Measurements from ENCODE around the gene TNFRSF6B. TPM values are rescaled to one million over a fixed set of nuclear protein-coding genes. Genes with fewer than 3 reads are reported as not detected.

The TNFRSF6B gene
- total and polyA plus RNA-seq, 2 donors (not counting 3 experiments of a cell fraction or from before 2014, with no cell fraction given) = 0.69 to 11.3 TPM

DNA sequence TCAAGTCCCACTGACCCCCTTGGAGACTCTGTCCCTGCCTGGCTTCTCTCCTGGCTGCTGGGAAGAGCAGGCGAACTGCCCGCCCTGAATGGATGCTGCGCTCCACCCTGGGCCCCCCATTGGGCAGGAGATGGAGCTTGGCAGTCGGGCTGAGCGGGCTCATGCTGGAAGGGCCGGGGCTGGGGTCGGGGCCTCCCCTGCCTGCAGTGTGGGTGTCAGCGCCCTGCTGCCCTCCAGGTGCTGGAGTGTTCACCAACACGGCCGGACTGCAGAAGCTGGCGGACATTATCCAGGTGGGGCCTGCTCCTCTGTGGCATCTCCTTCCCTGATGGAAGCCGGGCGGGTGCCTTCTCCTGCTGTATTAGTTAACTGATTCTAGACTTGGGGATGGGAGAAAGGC lies 16.0 kb upstream of the TNFRSF6B start:
- Histone ChIP-seq H3K27me3 (ENCODE audit: control insufficient read depth in 2 of 2, insufficient read depth in 2 of 2, low read length in 2 of 2) (no peaks in the 10 kb centered on the region), H2AFZ (ENCODE audit: low read depth, low read length) (no peak overlapping the region), H3K4me2 (ENCODE audit: insufficient read depth, low read length) (no peak overlapping the region), H3K9me3 (replicated peaks; ENCODE audit: control insufficient read depth, insufficient read depth, low read length) (no peaks in the 10 kb centered on the region), H3K9ac (replicated peaks; ENCODE audit: extremely low read depth, insufficient read depth, low read length) (no peak overlapping the region), H3K79me2 (ENCODE audit: control insufficient read depth, insufficient read depth, low read length) (no peaks in the 10 kb centered on the region), H3K27ac (ENCODE audit: insufficient read depth, low read depth, low read length) (no peak overlapping the region), H4K20me1 (replicated peaks; ENCODE audit: control insufficient read depth, extremely low read depth, insufficient read depth, low read length) (no peaks in the 10 kb centered on the region), H3K4me3 (replicated peaks in 1 of 3; ENCODE audit: insufficient read depth in 1 of 3, low read depth in 1 of 3, low read length in 3 of 3) (no peak overlapping the region), H3K4me1 (ENCODE audit: control insufficient read depth, extremely low read depth, insufficient read depth, low read length) (peaks cover 26% of the 10 kb centered on the region), H3K9me1 (replicated peaks; ENCODE audit: control insufficient read depth, extremely low read depth, insufficient read depth, low read length) (no peaks in the 10 kb centered on the region), H3K36me3 (ENCODE audit: control insufficient read depth in 2 of 2, extremely low read depth in 1 of 2, insufficient read depth in 2 of 2, low read length in 2 of 2) (peaks cover 0 to 12% of the 10 kb centered on the region in 2 experiments)
- TF ChIP-seq POLR2AphosphoS5 (IDR thresholded peaks at IDR 0.05; ENCODE audit: insufficient read depth, low read depth, low read length) (no peak), EZH2 (IDR thresholded peaks at IDR 0.05; ENCODE audit: borderline replicate concordance, low read depth, low read length, severe bottlenecking) (no peak), GATA2 (IDR thresholded peaks at IDR 0.05; ENCODE audit: insufficient read depth, insufficient read length, low read depth, low read length) (no peak), FOS (IDR thresholded peaks at IDR 0.05; ENCODE audit: borderline replicate concordance, insufficient read depth, low read length) (no peak), MYC (IDR thresholded peaks at IDR 0.05; ENCODE audit: low read depth, low read length) (no peak), POLR2A (IDR thresholded peaks at IDR 0.05; ENCODE audit: low read depth, low read length) (no peak)
- TF ChIP-seq, protein P1, sequence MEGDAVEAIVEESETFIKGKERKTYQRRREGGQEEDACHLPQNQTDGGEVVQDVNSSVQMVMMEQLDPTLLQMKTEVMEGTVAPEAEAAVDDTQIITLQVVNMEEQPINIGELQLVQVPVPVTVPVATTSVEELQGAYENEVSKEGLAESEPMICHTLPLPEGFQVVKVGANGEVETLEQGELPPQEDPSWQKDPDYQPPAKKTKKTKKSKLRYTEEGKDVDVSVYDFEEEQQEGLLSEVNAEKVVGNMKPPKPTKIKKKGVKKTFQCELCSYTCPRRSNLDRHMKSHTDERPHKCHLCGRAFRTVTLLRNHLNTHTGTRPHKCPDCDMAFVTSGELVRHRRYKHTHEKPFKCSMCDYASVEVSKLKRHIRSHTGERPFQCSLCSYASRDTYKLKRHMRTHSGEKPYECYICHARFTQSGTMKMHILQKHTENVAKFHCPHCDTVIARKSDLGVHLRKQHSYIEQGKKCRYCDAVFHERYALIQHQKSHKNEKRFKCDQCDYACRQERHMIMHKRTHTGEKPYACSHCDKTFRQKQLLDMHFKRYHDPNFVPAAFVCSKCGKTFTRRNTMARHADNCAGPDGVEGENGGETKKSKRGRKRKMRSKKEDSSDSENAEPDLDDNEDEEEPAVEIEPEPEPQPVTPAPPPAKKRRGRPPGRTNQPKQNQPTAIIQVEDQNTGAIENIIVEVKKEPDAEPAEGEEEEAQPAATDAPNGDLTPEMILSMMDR (IDR thresholded peaks at IDR 0.05; ENCODE audit: extremely low read depth in 1 of 2, insufficient read depth in 1 of 2, low read depth in 1 of 2, low read length in 2 of 2) = no peak
- TF ChIP-seq, protein P2, sequence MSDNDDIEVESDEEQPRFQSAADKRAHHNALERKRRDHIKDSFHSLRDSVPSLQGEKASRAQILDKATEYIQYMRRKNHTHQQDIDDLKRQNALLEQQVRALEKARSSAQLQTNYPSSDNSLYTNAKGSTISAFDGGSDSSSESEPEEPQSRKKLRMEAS (IDR thresholded peaks at IDR 0.05; ENCODE audit: insufficient read depth, insufficient read length) = no peak
- DNase-seq (ENCODE audit: low read depth, low spot score) (no peak), FAIRE-seq (no peak)
- BruUV-seq (replicated peaks) = no TSS peak
- CTCF ChIA-PET = interaction anchor here (4.1 kb wide), 1 partner anchor 22 kb away, joined by 17 read pairs; the partner anchor contains the start of gene RTEL1
- dilution Hi-C loops (cut with MboI; ENCODE audit: extremely low pct_ligation_motif_present, low sequenced_read_pairs) (no loop called here), intact Hi-C loops (cut with micrococcal nuclease) (no loop called here)
- POLR2A ChIA-PET = interaction anchor here (0.6 kb wide), 1 partner anchor 22 kb away, joined by 3 read pairs; the partner anchor contains the start of gene RTEL1
